ENCODE results near the gene KCNA1. TPM values are rescaled to one million over a fixed set of nuclear protein-coding genes. Genes with fewer than 3 reads are reported as not detected.

The KCNA1 gene
- total RNA-seq, 1 donor from 2014 or later: 0.62 TPM

DNA sequence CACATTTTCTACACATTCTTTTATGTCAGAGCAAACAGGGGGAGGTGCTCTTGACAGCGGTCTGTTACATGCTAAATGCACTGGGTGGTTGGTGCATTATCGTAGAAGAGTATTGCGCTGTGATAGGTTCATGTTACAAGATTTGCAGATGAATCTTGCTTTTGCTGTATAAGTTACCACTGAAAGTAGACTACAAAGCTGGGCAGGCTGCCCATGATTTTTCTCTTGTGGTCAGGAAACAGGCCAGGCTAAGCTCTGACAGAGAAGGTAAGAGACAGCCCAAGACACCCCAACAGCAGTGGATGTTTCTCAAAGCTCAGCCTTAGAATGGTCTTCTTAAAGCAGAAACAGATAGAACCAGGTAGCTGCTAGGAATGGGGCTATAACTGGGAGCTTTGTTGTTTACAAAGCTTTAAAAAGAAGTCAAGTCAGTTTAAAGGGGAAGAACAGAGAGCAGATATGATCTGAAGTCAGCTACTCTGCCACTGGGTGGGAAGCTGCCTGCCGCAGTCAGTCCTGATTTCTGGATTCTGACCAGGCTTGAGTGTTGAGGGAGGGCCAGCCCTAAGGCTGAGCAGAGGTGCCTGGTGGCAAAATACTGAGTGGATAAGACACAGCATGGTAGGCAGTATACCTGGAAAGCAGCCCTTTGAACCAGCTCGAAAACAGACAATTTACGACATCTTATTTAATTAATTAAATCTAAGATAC lies 9.4 kb downstream of the KCNA1 start:
- Mint-ChIP-seq H3K27ac (ENCODE audit: unreplicated experiment) (no peak overlapping the region), H3K4me3 (ENCODE audit: unreplicated experiment) (no peak overlapping the region), H3K27me3 (ENCODE audit: unreplicated experiment) (no peaks in the 10 kb centered on the region), H3K9me3 (ENCODE audit: unreplicated experiment) (no peaks in the 10 kb centered on the region), H3K36me3 (ENCODE audit: low read depth, unreplicated experiment) (no peaks in the 10 kb centered on the region), H3K4me1 (ENCODE audit: unreplicated experiment) (no peaks in the 10 kb centered on the region)
- no peak for DNase-seq (ENCODE audit: low spot score)
- TF ChIP-seq, protein P1, sequence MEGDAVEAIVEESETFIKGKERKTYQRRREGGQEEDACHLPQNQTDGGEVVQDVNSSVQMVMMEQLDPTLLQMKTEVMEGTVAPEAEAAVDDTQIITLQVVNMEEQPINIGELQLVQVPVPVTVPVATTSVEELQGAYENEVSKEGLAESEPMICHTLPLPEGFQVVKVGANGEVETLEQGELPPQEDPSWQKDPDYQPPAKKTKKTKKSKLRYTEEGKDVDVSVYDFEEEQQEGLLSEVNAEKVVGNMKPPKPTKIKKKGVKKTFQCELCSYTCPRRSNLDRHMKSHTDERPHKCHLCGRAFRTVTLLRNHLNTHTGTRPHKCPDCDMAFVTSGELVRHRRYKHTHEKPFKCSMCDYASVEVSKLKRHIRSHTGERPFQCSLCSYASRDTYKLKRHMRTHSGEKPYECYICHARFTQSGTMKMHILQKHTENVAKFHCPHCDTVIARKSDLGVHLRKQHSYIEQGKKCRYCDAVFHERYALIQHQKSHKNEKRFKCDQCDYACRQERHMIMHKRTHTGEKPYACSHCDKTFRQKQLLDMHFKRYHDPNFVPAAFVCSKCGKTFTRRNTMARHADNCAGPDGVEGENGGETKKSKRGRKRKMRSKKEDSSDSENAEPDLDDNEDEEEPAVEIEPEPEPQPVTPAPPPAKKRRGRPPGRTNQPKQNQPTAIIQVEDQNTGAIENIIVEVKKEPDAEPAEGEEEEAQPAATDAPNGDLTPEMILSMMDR (IDR thresholded peaks at IDR 0.05; ENCODE audit: unreplicated experiment): no peak

DNA sequence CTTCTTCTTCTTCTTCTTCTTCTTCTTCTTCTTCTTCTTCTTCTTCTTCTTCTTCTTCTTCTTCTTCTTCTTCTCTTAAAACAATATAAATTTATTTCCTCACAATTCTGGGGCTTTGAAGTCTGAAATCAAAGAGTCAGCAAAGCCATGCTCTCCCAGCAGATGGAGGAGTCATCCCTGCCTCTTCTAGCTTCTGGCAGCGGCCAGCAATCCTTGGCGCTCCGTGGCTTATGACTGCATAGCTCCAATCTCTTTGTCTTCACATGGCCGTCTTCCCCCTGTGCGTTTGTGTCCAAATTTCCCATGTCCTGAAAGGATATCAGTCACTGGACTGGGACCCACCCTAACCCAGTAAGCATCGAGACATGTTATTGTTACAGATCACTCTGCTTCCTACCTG lies 22.9 kb downstream of the KCNA1 start:
- TF ChIP-seq, protein P1 (IDR thresholded peaks at IDR 0.05; ENCODE audit: unreplicated experiment): no peak
- Mint-ChIP-seq H3K27me3 (ENCODE audit: unreplicated experiment) (no peaks in the 10 kb centered on the region), H3K27ac (ENCODE audit: unreplicated experiment) (no peak overlapping the region), H3K36me3 (ENCODE audit: low read depth, unreplicated experiment) (no peaks in the 10 kb centered on the region), H3K4me1 (ENCODE audit: unreplicated experiment) (peaks cover 7% of the 10 kb centered on the region), H3K4me3 (ENCODE audit: unreplicated experiment) (no peak overlapping the region), H3K9me3 (ENCODE audit: unreplicated experiment) (no peaks in the 10 kb centered on the region)
- DNase-seq (ENCODE audit: low spot score): no peak

DNA sequence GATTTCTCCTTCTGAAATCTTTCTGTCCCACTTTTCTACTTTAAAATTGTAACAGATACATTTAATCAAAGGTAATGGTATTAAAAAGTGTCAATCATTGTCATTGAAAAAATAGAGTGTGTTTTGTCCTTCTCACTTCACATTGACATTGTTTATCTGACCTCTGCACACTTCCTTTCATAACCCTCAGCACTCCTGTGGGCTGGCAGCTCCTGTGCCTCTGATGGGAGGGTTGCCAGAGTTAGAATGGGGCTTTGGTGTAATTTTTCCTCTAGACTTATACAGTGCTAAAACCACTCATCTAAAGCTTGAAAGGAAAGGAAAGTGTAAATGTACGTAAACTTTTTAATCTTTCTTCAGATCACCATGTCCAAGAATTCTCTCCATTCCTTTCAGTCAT lies 23.7 kb downstream of the KCNA1 start:
- H3K4me3 Mint-ChIP-seq (ENCODE audit: unreplicated experiment): no peak overlapping the region
- TF ChIP-seq, protein P1 (IDR thresholded peaks at IDR 0.05; ENCODE audit: unreplicated experiment): no peak
- no peak overlapping the region for H3K27ac Mint-ChIP-seq (ENCODE audit: unreplicated experiment)
- H3K9me3 Mint-ChIP-seq (ENCODE audit: unreplicated experiment): no peaks in the 10 kb centered on the region
- H3K36me3 Mint-ChIP-seq (ENCODE audit: low read depth, unreplicated experiment): no peaks in the 10 kb centered on the region
- H3K27me3 Mint-ChIP-seq (ENCODE audit: unreplicated experiment): no peaks in the 10 kb centered on the region
- no peak for DNase-seq (ENCODE audit: low spot score)
- H3K4me1 Mint-ChIP-seq (ENCODE audit: unreplicated experiment): peaks cover 7% of the 10 kb centered on the region

GRCh38 chr12:4934407-4935035 lies 24.8 kb downstream of the KCNA1 start:
- DNase-seq (ENCODE audit: low spot score): no peak
- Mint-ChIP-seq H3K27ac (ENCODE audit: unreplicated experiment) (no peak overlapping the region), H3K9me3 (ENCODE audit: unreplicated experiment) (no peaks in the 10 kb centered on the region), H3K4me3 (ENCODE audit: unreplicated experiment) (no peak overlapping the region), H3K36me3 (ENCODE audit: low read depth, unreplicated experiment) (no peaks in the 10 kb centered on the region), H3K27me3 (ENCODE audit: unreplicated experiment) (no peaks in the 10 kb centered on the region), H3K4me1 (ENCODE audit: unreplicated experiment) (peaks cover 7% of the 10 kb centered on the region)
- TF ChIP-seq, protein P1 (IDR thresholded peaks at IDR 0.05; ENCODE audit: unreplicated experiment): no peak

- Mint-ChIP-seq H3K4me1 (ENCODE audit: unreplicated experiment) (no peaks in the 10 kb centered on the region), H3K27me3 (ENCODE audit: unreplicated experiment) (no peaks in the 10 kb centered on the region), H3K4me3 (ENCODE audit: unreplicated experiment) (no peak overlapping the region), H3K27ac (ENCODE audit: unreplicated experiment) (no peak overlapping the region), H3K9me3 (ENCODE audit: unreplicated experiment) (no peaks in the 10 kb centered on the region), H3K36me3 (ENCODE audit: low read depth, unreplicated experiment) (no peaks in the 10 kb centered on the region)
- TF ChIP-seq, protein P1 (IDR thresholded peaks at IDR 0.05; ENCODE audit: unreplicated experiment): no peak
- DNase-seq (ENCODE audit: low spot score): no peak
These were observed 29.2 kb downstream of the KCNA1 start for GRCh38 chr12:4938900-4939299.
